GM12801 (cell line): ENCODE results near the gene ZNF778.

Experiments
- TF ChIP-seq, protein P1 (sequence below): IDR thresholded peaks from one replicate; pipeline ENCODE4 v1.5.1; 2011; ENCODE audit warnings: control low read depth; ENCODE audit not compliant: insufficient read length; ENCODE audit errors: extremely low read depth

Gene ZNF778

GRCh38 chr16:89257757-89258465 is 40.4 kb downstream of the ZNF778 start:
- TF ChIP-seq, protein P1, sequence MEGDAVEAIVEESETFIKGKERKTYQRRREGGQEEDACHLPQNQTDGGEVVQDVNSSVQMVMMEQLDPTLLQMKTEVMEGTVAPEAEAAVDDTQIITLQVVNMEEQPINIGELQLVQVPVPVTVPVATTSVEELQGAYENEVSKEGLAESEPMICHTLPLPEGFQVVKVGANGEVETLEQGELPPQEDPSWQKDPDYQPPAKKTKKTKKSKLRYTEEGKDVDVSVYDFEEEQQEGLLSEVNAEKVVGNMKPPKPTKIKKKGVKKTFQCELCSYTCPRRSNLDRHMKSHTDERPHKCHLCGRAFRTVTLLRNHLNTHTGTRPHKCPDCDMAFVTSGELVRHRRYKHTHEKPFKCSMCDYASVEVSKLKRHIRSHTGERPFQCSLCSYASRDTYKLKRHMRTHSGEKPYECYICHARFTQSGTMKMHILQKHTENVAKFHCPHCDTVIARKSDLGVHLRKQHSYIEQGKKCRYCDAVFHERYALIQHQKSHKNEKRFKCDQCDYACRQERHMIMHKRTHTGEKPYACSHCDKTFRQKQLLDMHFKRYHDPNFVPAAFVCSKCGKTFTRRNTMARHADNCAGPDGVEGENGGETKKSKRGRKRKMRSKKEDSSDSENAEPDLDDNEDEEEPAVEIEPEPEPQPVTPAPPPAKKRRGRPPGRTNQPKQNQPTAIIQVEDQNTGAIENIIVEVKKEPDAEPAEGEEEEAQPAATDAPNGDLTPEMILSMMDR, result no peak

GRCh38 chr16:89261691-89262563 is 44.4 kb downstream of the ZNF778 start:
- TF ChIP-seq, protein P1, result no peak

- TF ChIP-seq, protein P1, result no peak
These were observed 47.5 kb downstream of the ZNF778 start for GRCh38 chr16:89264800-89265550.

GRCh38 chr16:89265647-89266046 is 48.1 kb downstream of the ZNF778 start:
- TF ChIP-seq, protein P1, result no peak

DNA sequence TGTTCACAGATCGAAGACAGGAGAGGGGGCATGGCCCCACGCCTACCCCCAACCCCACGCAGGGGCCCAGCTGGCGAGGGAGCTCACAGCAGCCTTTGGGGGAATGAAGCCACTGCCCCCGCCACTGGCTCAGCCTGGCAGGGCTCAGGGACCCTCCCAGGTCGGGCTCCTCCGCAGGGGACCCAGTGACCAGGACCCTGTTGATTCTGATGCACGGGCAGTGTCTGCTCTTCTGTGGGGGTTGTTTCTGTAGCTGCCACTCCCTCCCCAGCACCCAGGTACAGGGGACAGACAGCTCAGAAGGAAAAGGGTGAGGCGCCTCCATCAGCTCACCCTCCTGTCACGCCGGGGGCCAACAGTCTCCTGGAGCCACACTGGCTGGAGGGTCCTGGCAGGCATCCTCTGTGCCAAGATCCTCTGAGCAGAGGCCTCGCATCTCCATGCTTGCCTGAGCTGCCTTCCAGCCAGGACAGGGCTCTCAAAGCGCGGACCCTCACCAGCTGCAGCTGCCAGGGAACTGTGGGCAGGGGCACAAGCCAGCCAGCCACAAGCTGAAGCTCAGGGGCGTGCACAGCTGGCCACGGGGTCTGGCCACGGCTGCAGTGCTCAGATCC is 49.1 kb downstream of the ZNF778 start:
- TF ChIP-seq, protein P1, result no peak

- TF ChIP-seq, protein P1, result no peak
These were observed 51.1 kb downstream of the ZNF778 start for GRCh38 chr16:89268585-89268984.
